Osteoblast (primary cell): Measurements from ENCODE around the gene ZNF540. TPM values are rescaled to one million over a fixed set of nuclear protein-coding genes. Genes with fewer than 3 reads are reported as not detected.
"Not testable (repeated sequence)": the region's sequence is repeated elsewhere in the genome, so short reads cannot be mapped to it uniquely, and the experiment has no call there.

ENCODE experiments used
- DNase-seq: peaks from one replicate; pipeline ENCODE4 v3.0.0; 2011; ENCODE audit warnings: low spot score, mixed read lengths; ENCODE audit not compliant: insufficient read length; ENCODE audit errors: missing footprints
- H2AFZ ChIP-seq: 2 replicates; pipeline ENCODE4 v1.6.0; 2011; ENCODE audit warnings: mild to moderate bottlenecking, low read length
- H3K27ac ChIP-seq: 2 replicates; pipeline ENCODE4 v1.5.1; 2011; ENCODE audit warnings: mild to moderate bottlenecking, low read depth, low read length, moderate library complexity
- H3K27me3 ChIP-seq: 2 replicates; pipeline ENCODE4 v1.6.0; 2012; ENCODE audit warnings: mild to moderate bottlenecking, control low read depth, inconsistent platforms, low read length, moderate library complexity; ENCODE audit not compliant: insufficient read depth
- H3K36me3 ChIP-seq: 2 replicates; pipeline ENCODE4 v1.5.1; 2011; ENCODE audit warnings: mild to moderate bottlenecking, low read length, control low read depth, moderate library complexity; ENCODE audit not compliant: insufficient read depth
- H3K4me1 ChIP-seq: 2 replicates; pipeline ENCODE4 v1.5.1; 2011; ENCODE audit warnings: mild to moderate bottlenecking, low read length, control low read depth, moderate library complexity; ENCODE audit not compliant: insufficient read depth
- H3K4me2 ChIP-seq: 2 replicates; pipeline ENCODE4 v1.6.0; 2011; ENCODE audit warnings: mild to moderate bottlenecking, low read length; ENCODE audit not compliant: insufficient read depth
- H3K4me3 ChIP-seq: fragments of 200-600 bp; sonication (generic); 3 replicates; pipeline ENCODE4 v1.5.1; 2012; ENCODE audit warnings: mild to moderate bottlenecking, low read length, inconsistent platforms; ENCODE audit not compliant: insufficient read depth
- H3K79me2 ChIP-seq: 2 replicates; pipeline ENCODE4 v1.6.0; 2012; ENCODE audit warnings: mild to moderate bottlenecking, low read length, control low read depth, inconsistent platforms; ENCODE audit not compliant: insufficient read depth
- H3K9me3 ChIP-seq: 2 replicates; pipeline ENCODE4 v1.5.1; 2011; ENCODE audit warnings: low read depth, low read length, control low read depth
- H4K20me1 ChIP-seq: 2 replicates; pipeline ENCODE4 v1.6.0; 2012; ENCODE audit warnings: mild to moderate bottlenecking, low read length, control low read depth; ENCODE audit not compliant: insufficient read depth
- CTCF ChIP-seq: IDR thresholded peaks from 2 replicates; pipeline ENCODE4 v1.5.1; 2011; ENCODE audit warnings: mild to moderate bottlenecking, low read depth, low read length, moderate library complexity; ENCODE audit errors: extremely low read depth
- total RNA-seq: library from RNA; depleted of rRNA; stranded (reverse); fragments of >200 nt; gene quantifications from 2 replicates; pipeline ENCODE4 v1.2.3, GENCODE V29; 2012

The ZNF540 gene
- total RNA-seq, 1 donor, result 0.72 TPM

DNA sequence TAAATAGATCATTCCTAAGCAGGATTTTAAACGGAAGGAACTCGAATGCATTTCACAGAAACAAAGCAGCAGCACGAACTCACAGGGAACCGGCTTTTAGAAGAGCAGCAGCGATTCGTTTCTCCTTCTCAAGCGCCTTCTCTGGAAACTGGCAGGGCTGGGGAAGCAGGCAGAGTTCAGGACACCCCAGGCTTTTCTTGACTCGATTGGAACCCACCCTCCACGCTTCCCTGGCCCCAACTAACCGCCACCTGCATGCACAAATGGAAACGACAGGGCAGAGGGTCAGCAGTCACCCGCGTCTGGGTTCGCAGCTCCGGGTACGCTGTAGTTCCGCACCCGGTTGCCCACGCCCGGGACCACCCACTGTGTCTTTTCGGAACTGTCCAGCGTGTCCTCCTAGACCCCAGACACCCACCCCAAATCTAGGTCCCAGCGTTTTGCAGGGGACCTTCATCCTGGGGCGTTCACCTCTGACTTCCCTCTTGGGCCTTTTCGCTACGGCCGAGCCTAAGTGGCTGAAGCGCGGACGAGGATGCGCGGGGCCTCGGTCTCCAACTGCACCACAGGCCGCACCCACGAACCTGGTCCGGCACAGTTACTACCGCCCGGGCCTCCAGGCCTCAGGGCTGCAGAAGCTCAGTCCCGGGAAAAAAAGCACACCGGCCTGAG, 60.1 kb downstream of the ZNF540 start:
- no peaks in the 10 kb centered on the region for H4K20me1 ChIP-seq
- H3K27me3 ChIP-seq, result no peaks in the 10 kb centered on the region
- peak; percentile 59 for DNase-seq
- peaks cover 4% of the 10 kb centered on the region for H3K36me3 ChIP-seq
- peak overlapping the region; percentile 83 for H3K4me3 ChIP-seq
- peaks cover 15% of the 10 kb centered on the region for H3K4me1 ChIP-seq
- H3K4me2 ChIP-seq, result peak overlapping the region; percentile 98
- peak overlapping the region; percentile 99 for H2AFZ ChIP-seq
- peaks cover 51% of the 10 kb centered on the region for H3K79me2 ChIP-seq
- no peak for TF ChIP-seq CTCF
- H3K9me3 ChIP-seq, result no peaks in the 10 kb centered on the region
- H3K27ac ChIP-seq, result peak overlapping the region; percentile 75

DNA sequence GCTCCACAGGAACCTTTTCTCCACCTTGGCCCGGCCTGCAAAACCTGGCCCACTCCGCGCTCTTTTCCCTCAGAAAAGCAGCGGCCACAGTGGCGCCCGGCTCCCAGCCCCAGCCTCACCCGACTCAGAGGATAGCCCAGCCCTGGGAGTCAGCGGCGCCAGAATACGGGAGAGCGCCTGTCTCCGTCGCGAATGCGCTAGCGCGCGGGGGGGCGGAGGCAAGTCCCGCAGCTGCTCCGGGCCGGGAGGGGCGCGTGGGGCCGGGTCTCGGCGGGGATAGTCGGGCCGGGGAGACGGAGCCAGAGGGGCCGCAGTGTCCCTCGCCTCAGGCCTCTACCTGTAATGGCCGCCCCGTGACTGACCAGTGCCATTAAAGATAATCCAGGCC, 60.6 kb downstream of the ZNF540 start, which contains the start of gene ZFP30:
ZFP30 (minus strand) TSS at position 165 of the 388 bp plus-strand sequence. CDS start 7,643 bp downstream, outside the sequence.
- Histone ChIP-seq H2AFZ (peak within 1 kb of the TSS; percentile 99), H3K27me3 (no peaks in the 10 kb centered on the region), H3K79me2 (peaks cover 46% of the 10 kb centered on the region), H3K36me3 (peaks cover 2% of the 10 kb centered on the region), H3K9me3 (no peaks in the 10 kb centered on the region), H3K4me1 (peaks cover 15% of the 10 kb centered on the region), H3K4me2 (peak within 1 kb of the TSS; percentile 98), H4K20me1 (no peaks in the 10 kb centered on the region), H3K4me3 (peak within 1 kb of the TSS; percentile 83), H3K27ac (peak within 1 kb of the TSS; percentile 75)
- TF ChIP-seq CTCF, result no peak
- peak; percentile 95 for DNase-seq

GRCh38 chr19:37655689-37656371, 61.2 kb downstream of the ZNF540 start:
- H3K4me2 ChIP-seq, result peak overlapping the region; percentile 98
- DNase-seq, result peak; percentile 92
- peak overlapping the region; percentile 83 for H3K4me3 ChIP-seq
- H3K27me3 ChIP-seq, result no peaks in the 10 kb centered on the region
- H3K9me3 ChIP-seq, result no peaks in the 10 kb centered on the region
- H4K20me1 ChIP-seq, result no peaks in the 10 kb centered on the region
- peaks cover 40% of the 10 kb centered on the region for H3K79me2 ChIP-seq
- no peak for TF ChIP-seq CTCF
- peak overlapping the region; percentile 99 for H2AFZ ChIP-seq
- H3K27ac ChIP-seq, result peak overlapping the region; percentile 75
- H3K4me1 ChIP-seq, result peaks cover 15% of the 10 kb centered on the region
- H3K36me3 ChIP-seq, result no peaks in the 10 kb centered on the region

GRCh38 chr19:37657157-37657556, 62.5 kb downstream of the ZNF540 start:
- Histone ChIP-seq H3K79me2 (peaks cover 28% of the 10 kb centered on the region), H3K4me1 (peaks cover 15% of the 10 kb centered on the region)
- not testable (repeated sequence) for H3K9me3 ChIP-seq, H3K4me3 ChIP-seq, H3K27me3 ChIP-seq, H3K4me2 ChIP-seq, DNase-seq, H4K20me1 ChIP-seq, H3K36me3 ChIP-seq, H2AFZ ChIP-seq, H3K27ac ChIP-seq

Other genes starting within 250 kb of the ZNF540 start
- gene ZNF527, start 223.8 kb upstream of the ZNF540 start, total RNA-seq, result 5.4 and 7.4 TPM in 2 replicates
- 6.9 and 7.1 TPM in 2 replicates for gene ZNF569, start 127.4 kb upstream of the ZNF540 start, total RNA-seq
- gene ZNF570, start 125.5 kb upstream of the ZNF540 start, total RNA-seq, result 6.9 and 12.4 TPM in 2 replicates
- gene ZNF793, start 87.9 kb upstream of the ZNF540 start, total RNA-seq, result 1.8 and 2.1 TPM in 2 replicates
- gene ZNF571, start 84 bp upstream of the ZNF540 start, total RNA-seq, result 5.6 and 6.2 TPM in 2 replicates
- 19.2 and 24.2 TPM in 2 replicates for gene ZFP30, start 60.6 kb downstream of the ZNF540 start, total RNA-seq
- 3.6 and 4.7 TPM in 2 replicates for gene ZNF607, start 124.9 kb downstream of the ZNF540 start, total RNA-seq
- 6.8 and 6.9 TPM in 2 replicates for gene ZNF573, start 184.7 kb downstream of the ZNF540 start, total RNA-seq